Endothelial cell of umbilical vein (primary cell): Measurements from ENCODE around the gene ZNF652. TPM values are rescaled to one million over a fixed set of nuclear protein-coding genes. Genes with fewer than 3 reads are reported as not detected.
"Not testable (repeated sequence)": the region's sequence is repeated elsewhere in the genome, so short reads cannot be mapped to it uniquely, and the experiment has no call there.

Experiments
- BruUV-seq: library from RNA; stranded (reverse); fragments of 400-500 nt; replicated peaks from 2 replicates; lab custom pipeline; 2021; lab: Mats Ljungman, UMichigan
- CTCF ChIA-PET: fragments of 300-600, 350-600 bp; sonication (Branson Sonifier 250); formaldehyde crosslinking; loops from one replicate; lab custom pipeline; 2021; ENCODE audit warnings: antibody characterized with exemption, inconsistent platforms; lab: Charles Lee
- POLR2A ChIA-PET: fragments of 300-600, 350-600 bp; sonication (Branson Sonifier 250); formaldehyde crosslinking; loops from one replicate; lab custom pipeline; 2021; ENCODE audit warnings: antibody characterized with exemption, inconsistent platforms; lab: Charles Lee
- DNase-seq: peaks from one replicate; pipeline ENCODE4 v3.0.0-alpha.2; 2011; ENCODE audit warnings: low read depth, low spot score
- FAIRE-seq: peaks from 2 replicates; lab custom pipeline; 2011; peaks lifted over from hg19 to GRCh38; lab: Jason Lieb, UNC
- H2AFZ ChIP-seq: 2 replicates; pipeline ENCODE4 v1.6.0; 2012; ENCODE audit warnings: low read depth, low read length, control low read depth, inconsistent platforms
- H3K27ac ChIP-seq: 2 replicates; pipeline ENCODE4 v1.5.1; 2011; ENCODE audit warnings: low read depth, mild to moderate bottlenecking, control low read depth, low read length, moderate library complexity; ENCODE audit not compliant: insufficient read depth
- H3K27me3 ChIP-seq, 2 experiments: 2 replicates each; pipeline versions ENCODE4 v1.6.0 to v1.6.1; 2011; ENCODE audit warnings: low read length in 2 of 2, mixed read lengths in 1 of 2; ENCODE audit not compliant: control insufficient read depth in 2 of 2, insufficient read depth in 2 of 2
- H3K36me3 ChIP-seq, 2 experiments: 2 replicates in 1 of 2; 3 replicates in 1 of 2; pipeline ENCODE4 v1.5.1; 2011; ENCODE audit warnings: low read length in 2 of 2, mild to moderate bottlenecking in 1 of 2, moderate library complexity in 1 of 2; ENCODE audit not compliant: control insufficient read depth in 2 of 2, insufficient read depth in 2 of 2; ENCODE audit errors: extremely low read depth in 1 of 2
- H3K4me1 ChIP-seq: 3 replicates; pipeline ENCODE4 v1.5.1; 2011; ENCODE audit warnings: mild to moderate bottlenecking, low read length; ENCODE audit not compliant: control insufficient read depth, insufficient read depth; ENCODE audit errors: extremely low read depth
- H3K4me2 ChIP-seq: 2 replicates; pipeline ENCODE4 v1.6.1; 2011; ENCODE audit warnings: low read length, control low read depth, mixed read lengths; ENCODE audit not compliant: insufficient read depth
- H3K4me3 ChIP-seq, 3 experiments: fragments of 200-600 bp in 1 of 3; sonication (generic), shearing (Covaris generic) in 1 of 3; replicated peaks in 1 of 3; 2 replicates each; pipeline ENCODE4 v1.5.1; 2011 to 2016; ENCODE audit warnings: control low read depth in 3 of 3, low read length in 3 of 3, mild to moderate bottlenecking in 2 of 3, inconsistent platforms in 1 of 3, low read depth in 1 of 3, moderate library complexity in 1 of 3; ENCODE audit not compliant: insufficient read depth in 1 of 3
- H3K79me2 ChIP-seq: 2 replicates; pipeline ENCODE4 v1.6.0; 2012; ENCODE audit warnings: low read length, inconsistent platforms; ENCODE audit not compliant: control insufficient read depth, insufficient read depth
- H3K9ac ChIP-seq: replicated peaks from 2 replicates; pipeline ENCODE3; 2011; ENCODE audit warnings: low read length, control low read depth; ENCODE audit not compliant: insufficient read depth; ENCODE audit errors: extremely low read depth
- H3K9me1 ChIP-seq: replicated peaks from 3 replicates; pipeline ENCODE4 v1.6.0; 2011; ENCODE audit warnings: mild to moderate bottlenecking, low read length; ENCODE audit not compliant: control insufficient read depth, insufficient read depth; ENCODE audit errors: extremely low read depth
- H3K9me3 ChIP-seq: replicated peaks from 2 replicates; pipeline ENCODE4 v1.5.1; 2012; ENCODE audit warnings: low read length, inconsistent platforms; ENCODE audit not compliant: control insufficient read depth, insufficient read depth
- H4K20me1 ChIP-seq: replicated peaks from 2 replicates; pipeline ENCODE3; 2011; ENCODE audit warnings: mild to moderate bottlenecking, low read length; ENCODE audit not compliant: control insufficient read depth, insufficient read depth; ENCODE audit errors: extremely low read depth
- EZH2 ChIP-seq: IDR thresholded peaks from 2 replicates; pipeline ENCODE4 v1.6.1; 2012; ENCODE audit warnings: borderline replicate concordance, low read depth, mild to moderate bottlenecking, moderate library complexity, low read length, inconsistent platforms; ENCODE audit not compliant: severe bottlenecking
- FOS ChIP-seq: IDR thresholded peaks from 2 replicates; pipeline ENCODE4 v1.6.1; 2011; ENCODE audit warnings: mild to moderate bottlenecking, low read length, moderate library complexity, borderline replicate concordance; ENCODE audit not compliant: insufficient read depth
- MYC ChIP-seq: IDR thresholded peaks from one replicate; pipeline ENCODE4 v1.6.1; 2011; ENCODE audit warnings: mild to moderate bottlenecking, low read depth, low read length
- POLR2A ChIP-seq: IDR thresholded peaks from 2 replicates; pipeline ENCODE4 v1.6.1; 2012; ENCODE audit warnings: low read depth, mild to moderate bottlenecking, control low read depth, low read length
- POLR2AphosphoS5 ChIP-seq: IDR thresholded peaks from 2 replicates; pipeline ENCODE4 v1.6.1; 2012; ENCODE audit warnings: low read depth, mild to moderate bottlenecking, control low read depth, low read length, moderate library complexity; ENCODE audit not compliant: insufficient read depth
- dilution Hi-C: fragments of 300-500 bp; cut with MboI; formaldehyde crosslinking; loops from one replicate; pipeline ENCODE4 v1.15.0; 2019; ENCODE audit warnings: low sequenced_read_pairs; ENCODE audit not compliant: extremely low pct_ligation_motif_present
- intact Hi-C: fragments of 100-400 bp; cut with micrococcal nuclease; formaldehyde crosslinking; loops from one replicate; pipeline ENCODE4 v1.10.0; 2022
- polyA plus RNA-seq, 4 experiments: library from polyadenylated mRNA; depleted of rRNA in 3 of 4; stranded (reverse) in 3 of 4; unstranded in 1 of 4; fragments of >200 nt; gene quantifications; 2 replicates each; pipeline versions ENCODE4 v1.2.1 to v1.2.3, GENCODE V29; 2011 to 2012; ENCODE audit warnings: missing spikeins in 1 of 4
- total RNA-seq: library from RNA; stranded (reverse); gene quantifications from 2 replicates; pipeline ENCODE4 v1.2.3, GENCODE V29; 2021
- TF ChIP-seq, protein P1 (sequence below): IDR thresholded peaks from 2 replicates; pipeline ENCODE4 v1.6.1; 2011; ENCODE audit not compliant: insufficient read depth, insufficient read length

The ZNF652 gene
- total and polyA plus RNA-seq, 2 donors (not counting 3 experiments of a cell fraction or from before 2014, with no cell fraction given), result 6.1 to 18.6 TPM

DNA sequence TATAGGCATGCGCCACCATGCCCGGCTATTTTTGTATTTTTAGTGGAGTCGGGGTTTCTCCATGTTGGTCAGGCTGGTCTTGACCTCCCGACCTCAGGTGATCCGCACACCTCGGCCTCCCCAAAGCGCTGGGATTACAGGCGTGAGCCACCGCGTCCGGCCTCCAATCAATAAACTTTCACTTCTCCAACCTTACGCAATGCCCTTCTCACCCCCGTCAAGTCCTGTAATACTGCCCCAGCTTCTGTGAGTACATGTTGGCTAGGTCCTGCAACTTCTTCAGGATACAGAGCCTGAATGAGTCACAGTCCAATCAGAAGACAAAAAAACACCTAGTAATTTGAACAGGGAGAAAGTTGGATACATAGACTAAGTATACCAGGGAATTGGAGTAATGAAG is 84.4 kb downstream of the ZNF652 start:
- H3K36me3 ChIP-seq, result no peaks in the 10 kb centered on the region
- H3K9me3 ChIP-seq, result no peaks in the 10 kb centered on the region
- BruUV-seq, result no TSS peak
- H3K27me3 ChIP-seq, result no peaks in the 10 kb centered on the region
- no peaks in the 10 kb centered on the region for H3K4me1 ChIP-seq
- DNase-seq (no peak), FAIRE-seq (no peak)
- no peaks in the 10 kb centered on the region for H4K20me1 ChIP-seq
- H2AFZ ChIP-seq, result no peak overlapping the region
- POLR2A ChIA-PET, result no interaction called here
- no peak overlapping the region for H3K27ac ChIP-seq
- TF ChIP-seq FOS (no peak), POLR2AphosphoS5 (no peak), POLR2A (no peak), MYC (no peak), EZH2 (no peak)
- TF ChIP-seq, protein P1, sequence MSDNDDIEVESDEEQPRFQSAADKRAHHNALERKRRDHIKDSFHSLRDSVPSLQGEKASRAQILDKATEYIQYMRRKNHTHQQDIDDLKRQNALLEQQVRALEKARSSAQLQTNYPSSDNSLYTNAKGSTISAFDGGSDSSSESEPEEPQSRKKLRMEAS, result no peak
- CTCF ChIA-PET, result interaction anchor here (1.4 to 2.0 kb wide), 2 partner anchors 13 to 42 kb away, joined by 5 to 8 read pairs; no protein-coding TSS in a partner anchor
- H3K79me2 ChIP-seq, result no peaks in the 10 kb centered on the region
- H3K9me1 ChIP-seq, result no peaks in the 10 kb centered on the region
- H3K9ac ChIP-seq, result no peak overlapping the region
- no peak overlapping the region for H3K4me3 ChIP-seq
- no peak overlapping the region for H3K4me2 ChIP-seq
- intact Hi-C loops, result no loop called here
- dilution Hi-C loops, result no loop called here

DNA sequence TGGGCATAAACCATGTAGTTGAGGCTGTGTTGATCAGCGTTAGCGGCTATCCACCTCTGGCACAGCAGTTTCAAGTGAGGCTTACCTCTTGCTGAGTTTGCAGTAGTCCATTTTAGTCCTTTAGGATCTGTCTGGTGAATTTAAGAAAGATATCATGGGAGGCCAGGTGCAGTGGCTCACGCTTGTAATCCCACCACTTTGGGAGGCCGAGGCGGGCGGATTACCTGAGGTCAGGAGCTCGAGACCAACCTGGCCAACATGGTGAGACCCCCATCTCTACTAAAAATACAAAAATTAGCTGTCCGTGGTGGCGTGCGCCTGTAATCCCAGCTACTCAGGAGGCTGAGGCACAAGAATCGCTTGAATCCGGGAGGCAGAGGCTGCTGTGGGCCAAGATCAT is 86.1 kb downstream of the ZNF652 start:
- H3K4me2 ChIP-seq, BruUV-seq, CTCF ChIA-PET, H3K9me3 ChIP-seq, H3K27me3 ChIP-seq, H3K36me3 ChIP-seq, H3K4me3 ChIP-seq, intact Hi-C loops, H3K9me1 ChIP-seq, dilution Hi-C loops, FAIRE-seq, H3K79me2 ChIP-seq, H3K4me1 ChIP-seq, DNase-seq, H2AFZ ChIP-seq, H4K20me1 ChIP-seq, H3K27ac ChIP-seq, H3K9ac ChIP-seq: not testable (repeated sequence)
- POLR2A ChIA-PET, result interaction anchor here (0.6 kb wide), 1 partner anchor 1520 kb away, joined by 5 read pairs; no protein-coding TSS in a partner anchor
